HepG2 (cell line): ENCODE measurements around the gene GRM1. TPM values are rescaled to one million over a fixed set of nuclear protein-coding genes. Genes with fewer than 3 reads are reported as not detected.

Source experiments
- ATAC-seq: fragments of 200-7000 bp; cut with Tn5 transposase; 3 replicates; pipeline ENCODE4 v1.9.1; 2020; ENCODE audit warnings: mild to moderate bottlenecking, moderate library complexity
- BruUV-seq: library from RNA; stranded (reverse); fragments of 400-500 nt; replicated peaks from 2 replicates; lab custom pipeline; 2021; lab: Mats Ljungman, UMichigan
- CTCF ChIA-PET: fragments of 300-600 bp; formaldehyde crosslinking; extraction: SDS; loops from one replicate; lab custom pipeline; 2021; ENCODE audit warnings: low total read pairs, inconsistent platforms, low intra/inter-chr PET ratio; lab: Yijun Ruan, JAX
- POLR2A ChIA-PET: fragments of 350-600 bp; sonication (Branson Sonifier 250); formaldehyde crosslinking; loops from one replicate; lab custom pipeline; 2020; ENCODE audit warnings: antibody characterized with exemption, inconsistent platforms; lab: Yijun Ruan, JAX
- DNase-seq: peaks from one replicate; pipeline ENCODE4 v3.0.0-alpha.2; 2015; ENCODE audit warnings: low spot score
- FAIRE-seq: peaks from 3 replicates; lab custom pipeline; 2011; peaks lifted over from hg19 to GRCh38; lab: Jason Lieb, UNC
- H2AFZ ChIP-seq: one replicate; pipeline ENCODE4 v1.6.1; 2011; ENCODE audit warnings: low read length, inconsistent platforms
- H3K27ac ChIP-seq: fragments of 300-600 bp; 3 replicates; pipeline ENCODE4 v1.8.0; 2011; ENCODE audit warnings: mixed run types, mild to moderate bottlenecking, mixed read lengths, low read length, inconsistent platforms; ENCODE audit not compliant: insufficient read depth; ENCODE audit errors: extremely low read length
- H3K27me3 ChIP-seq, 2 experiments: fragments of 200-600 bp in 1 of 2; 2 replicates in 1 of 2; 3 replicates in 1 of 2; pipeline versions ENCODE4 v1.6.0 to v1.8.0; 2011; ENCODE audit warnings: low read length in 2 of 2, mild to moderate bottlenecking in 2 of 2, moderate library complexity in 2 of 2, inconsistent platforms in 1 of 2; ENCODE audit not compliant: insufficient read depth in 2 of 2, control insufficient read depth in 1 of 2
- H3K36me3 ChIP-seq, 2 experiments: fragments of 200-600 bp in 1 of 2; replicated peaks in 1 of 2; 2 replicates in 1 of 2; 3 replicates in 1 of 2; pipeline versions ENCODE4 v1.5.1 to v1.8.0; 2011; ENCODE audit warnings: low read length in 2 of 2, inconsistent platforms in 1 of 2; ENCODE audit not compliant: insufficient read depth in 2 of 2, control insufficient read depth in 1 of 2
- H3K4me1 ChIP-seq: 2 replicates; pipeline ENCODE4 v1.5.1; 2012; ENCODE audit warnings: low read length, inconsistent platforms; ENCODE audit not compliant: insufficient read depth
- H3K4me2 ChIP-seq: 2 replicates; pipeline ENCODE4 v1.6.0; 2011; ENCODE audit warnings: low read depth, low read length, inconsistent platforms
- H3K4me3 ChIP-seq, 3 experiments: fragments of 200-600 bp in 1 of 3; sonication (generic), shearing (Covaris generic) in 1 of 3; replicated peaks in 1 of 3; 2 replicates each; pipeline ENCODE4 v1.5.1; 2011 to 2016; ENCODE audit warnings: low read length in 3 of 3, inconsistent platforms in 2 of 3, low read depth in 2 of 3, mild to moderate bottlenecking in 2 of 3, control low read depth in 1 of 3, mixed read lengths in 1 of 3; ENCODE audit not compliant: insufficient read depth in 1 of 3
- H3K79me2 ChIP-seq: one replicate; pipeline ENCODE4 v1.6.1; 2011; ENCODE audit warnings: low read length, inconsistent platforms; ENCODE audit not compliant: insufficient read depth
- H3K9ac ChIP-seq: 2 replicates; pipeline ENCODE4 v1.6.0; 2011; ENCODE audit warnings: mild to moderate bottlenecking, low read depth, low read length, inconsistent platforms; ENCODE audit not compliant: insufficient read depth
- H3K9me3 ChIP-seq: 2 replicates; pipeline ENCODE4 v1.5.1; 2012; ENCODE audit warnings: mild to moderate bottlenecking, low read length
- H4K20me1 ChIP-seq: 2 replicates; pipeline ENCODE4 v1.6.0; 2011; ENCODE audit warnings: inconsistent platforms, mild to moderate bottlenecking, low read length, moderate library complexity; ENCODE audit not compliant: insufficient read depth
- CCAR2 ChIP-seq: fragments of 200-400 bp; formaldehyde crosslinking; optimal IDR thresholded peaks from 2 replicates; pipeline ENCODE3; 2018; ENCODE audit warnings: low read depth, mild to moderate bottlenecking, low read length, moderate library complexity
- GFI1 ChIP-seq: sonication (generic); formaldehyde crosslinking; IDR thresholded peaks from 2 replicates; pipeline ENCODE4 v1.5.0; 2020; ENCODE audit warnings: missing genetic modification reagents, mild to moderate bottlenecking, borderline replicate concordance
- TOPORS ChIP-seq: sonication (generic); formaldehyde crosslinking; IDR thresholded peaks from 2 replicates; pipeline ENCODE4 v1.8.0; 2023; ENCODE audit warnings: mild to moderate bottlenecking, missing genetic modification reagents
- ZNF350 ChIP-seq: sonication (generic); formaldehyde crosslinking; IDR thresholded peaks from 2 replicates; pipeline ENCODE4 v1.4.0; 2020; ENCODE audit warnings: mild to moderate bottlenecking, low read depth, missing genetic modification reagents, borderline replicate concordance
- ZNF800 ChIP-seq: sonication (generic); formaldehyde crosslinking; IDR thresholded peaks from 2 replicates; pipeline ENCODE4 v1.4.0; 2020; ENCODE audit warnings: missing genetic modification reagents
- WGBS: methylation state at CpG from one replicate; pipeline ENCODE4 v1.1.6; 2017; ENCODE audit warnings: low lambda C conversion rate; 5-methylcytosine and 5-hydroxymethylcytosine counted together
- in situ Hi-C: cut with HindIII; loops from 2 replicates; pipeline ENCODE4 v1.10.0; 2017; ENCODE audit warnings: low pct_unique_long_range_greater_than_20kb; ENCODE audit not compliant: extremely low pct_ligation_motif_present
- intact Hi-C: fragments of 100-400 bp; cut with micrococcal nuclease; formaldehyde crosslinking; loops from one replicate; pipeline ENCODE4 v1.10.0; 2022; ENCODE audit not compliant: unreplicated experiment
- polyA plus RNA-seq, 8 experiments: library from polyadenylated mRNA; depleted of rRNA in 3 of 8; stranded (reverse) in 7 of 8; unstranded in 1 of 8; fragments of >200 nt; fragmentation: Illumina TruSeq in 4 of 8; extraction: Trizol in 4 of 8; gene quantifications; 2 replicates each; pipeline versions ENCODE4 v1.2.1 to v1.2.3, GENCODE V29; 2011 to 2016; ENCODE audit warnings: low read depth in 4 of 8, missing spikeins in 1 of 8, mixed read lengths in 1 of 8; ENCODE audit not compliant: insufficient read depth in 1 of 8
- total RNA-seq, 5 experiments: library from RNA; depleted of rRNA; stranded (reverse); fragments of >200 nt; fragmentation: Illumina TruSeq; extraction: Trizol; gene quantifications; 2 replicates each; pipeline ENCODE4 v1.2.3, GENCODE V29; 2016; ENCODE audit warnings: low read depth in 1 of 5
- TF ChIP-seq, protein P1 (sequence below): sonication (generic); formaldehyde crosslinking; IDR thresholded peaks from 2 replicates; pipeline ENCODE4 v1.4.0; 2020; ENCODE audit warnings: mild to moderate bottlenecking, missing genetic modification reagents

GRM1 gene
- total and polyA plus RNA-seq, 2 of the 13 experiments (the other 11 are each of a cell fraction or from before 2014, with no cell fraction given), result 0.09 TPM; not detected in 1

GRCh38 chr6:146423452-146423851 is 394.6 kb downstream of the GRM1 start (continued):
- TF ChIP-seq, protein P1, sequence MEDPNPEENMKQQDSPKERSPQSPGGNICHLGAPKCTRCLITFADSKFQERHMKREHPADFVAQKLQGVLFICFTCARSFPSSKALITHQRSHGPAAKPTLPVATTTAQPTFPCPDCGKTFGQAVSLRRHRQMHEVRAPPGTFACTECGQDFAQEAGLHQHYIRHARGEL (CRISPR knock-in tag), result no peak
- TF ChIP-seq, all 625 proteins: peak for 0

DNA sequence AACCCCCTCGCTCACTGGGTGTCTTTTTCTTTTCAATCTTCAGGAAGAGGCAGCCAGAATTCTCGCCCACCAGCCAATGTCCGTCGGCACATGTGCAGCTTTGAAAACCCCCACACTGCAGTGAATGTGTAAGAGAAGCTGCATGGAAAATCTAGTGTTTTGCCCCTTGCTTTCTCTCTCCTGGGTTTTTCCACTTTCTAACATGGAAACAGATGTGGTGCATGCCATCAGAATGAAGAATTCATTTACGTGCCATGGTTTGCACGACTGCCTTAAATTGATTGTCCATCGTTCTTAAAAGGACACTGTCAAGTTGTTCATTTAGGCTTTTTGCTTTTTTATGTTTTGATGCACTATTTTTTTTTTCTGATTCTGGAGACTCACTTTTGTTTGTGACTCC is 397.7 kb downstream of the GRM1 start:
- Histone ChIP-seq H3K79me2 (no peaks in the 10 kb centered on the region), H2AFZ (no peak overlapping the region), H3K9me3 (no peaks in the 10 kb centered on the region), H3K4me1 (no peaks in the 10 kb centered on the region), H4K20me1 (no peaks in the 10 kb centered on the region), H3K4me3 (no peak overlapping the region), H3K36me3 (no peaks in the 10 kb centered on the region), H3K9ac (no peak overlapping the region), H3K4me2 (no peak overlapping the region), H3K27ac (no peak overlapping the region), H3K27me3 (no peaks in the 10 kb centered on the region)
- no peak for FAIRE-seq
- no TSS peak for BruUV-seq
- ATAC-seq, result no peak
- CTCF ChIA-PET, result no interaction called here
- intact Hi-C loops, result no loop called here
- POLR2A ChIA-PET, result no interaction called here
- in situ Hi-C loops, result no loop called here
- no peak for DNase-seq
- WGBS, result 2% methylated on average over 7 of the region's 7 CpGs
- TF ChIP-seq TOPORS (CRISPR knock-in tag) (no peak), CCAR2 (no peak), ZNF350 (CRISPR knock-in tag) (no peak)

DNA sequence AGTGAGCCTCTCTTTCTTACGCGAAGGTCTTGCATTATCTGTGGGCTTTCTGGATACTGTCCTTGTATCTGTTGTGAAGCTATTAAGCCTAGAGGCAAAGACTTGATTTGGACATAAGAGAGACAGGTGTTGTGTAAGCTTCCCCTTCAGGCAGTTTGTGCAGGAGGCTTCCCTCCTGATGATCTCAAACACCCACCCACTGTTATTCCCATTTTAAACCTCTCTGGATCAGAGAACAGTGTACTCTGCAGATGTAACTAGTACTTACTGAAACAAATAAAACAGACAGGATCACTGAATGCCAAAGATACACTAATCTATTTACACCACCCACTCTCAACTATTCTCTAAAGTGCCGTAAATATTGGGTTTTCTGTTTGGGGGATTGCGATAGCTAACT is 401.0 kb downstream of the GRM1 start:
- Histone ChIP-seq H3K4me3 (no peak overlapping the region), H3K9me3 (no peaks in the 10 kb centered on the region), H4K20me1 (no peaks in the 10 kb centered on the region), H3K79me2 (no peaks in the 10 kb centered on the region), H3K9ac (no peak overlapping the region), H3K4me2 (no peak overlapping the region), H3K27me3 (no peaks in the 10 kb centered on the region), H2AFZ (no peak overlapping the region), H3K4me1 (no peaks in the 10 kb centered on the region), H3K36me3 (no peaks in the 10 kb centered on the region), H3K27ac (no peak overlapping the region)
- WGBS, result 50% methylated on average over 4 of the region's 4 CpGs
- FAIRE-seq (no peak), DNase-seq (no peak), ATAC-seq (no peak)
- intact Hi-C loops, result no loop called here
- ChIA-PET CTCF (no interaction called here), POLR2A (no interaction called here)
- no TSS peak for BruUV-seq
- in situ Hi-C loops, result no loop called here
- TF ChIP-seq, protein P1 (CRISPR knock-in tag), result no peak
- TF ChIP-seq GFI1 (CRISPR knock-in tag) (no peak), ZNF800 (CRISPR knock-in tag) (no peak)
